ENCODE results near the gene PRKCA. TPM values are rescaled to one million over a fixed set of nuclear protein-coding genes. Genes with fewer than 3 reads are reported as not detected.

Gene PRKCA
- total RNA-seq, 1 experiment from 2014 or later, result 17.9 TPM

- no peak for DNase-seq (ENCODE audit: low read depth)
These were observed 557.8 kb downstream of the PRKCA start for GRCh38 chr17:66860204-66860603.

Other genes starting within 250 kb of the PRKCA start
- 5.9 and 6.4 TPM in 2 replicates for gene CEP112, start 110.5 kb upstream of the PRKCA start, total RNA-seq (2014; rRNA removed; shearing (Covaris generic))
- gene APOH, start 73.2 kb upstream of the PRKCA start, total RNA-seq (2014; rRNA removed; shearing (Covaris generic)), result not detected in 2 replicates

Data from M059J (cell line).